ENCODE results near the gene POC5.
"Not testable (repeated sequence)": the region's sequence is repeated elsewhere in the genome, so short reads cannot be mapped to it uniquely, and the experiment has no call there.

The POC5 gene

GRCh38 chr5:75744355-75744754, 27.1 kb upstream of the POC5 start:
- TF ChIP-seq FOXA1 (IDR thresholded peaks at IDR 0.05) (no peak), LEF1 (IDR thresholded peaks at IDR 0.05; ENCODE audit: borderline replicate concordance) (no peak), BHLHE40 (IDR thresholded peaks at IDR 0.05; ENCODE audit: borderline replicate concordance) (no peak), ZNF384 (IDR thresholded peaks at IDR 0.05) (no peak)
- DNase-seq (ENCODE audit: extremely low spot score) = no peak
- POLR2A ChIA-PET = no interaction called here
- CTCF ChIA-PET = interaction anchor here (0.6 kb wide), 1 partner anchor 839 kb away, joined by 5 read pairs; no protein-coding TSS in a partner anchor

- CTCF ChIA-PET = no interaction called here
- DNase-seq (ENCODE audit: extremely low spot score) = no peak
- POLR2A ChIA-PET = interaction anchor here (1.4 kb wide), 1 partner anchor 19 kb away, joined by 4 read pairs; the partner anchor contains the start of gene POC5
- no peak for TF ChIP-seq HDGF (IDR thresholded peaks at IDR 0.05; ENCODE audit: borderline replicate concordance)
- no peak for TF ChIP-seq CTBP1 (IDR thresholded peaks at IDR 0.05; ENCODE audit: borderline replicate concordance)
- TF ChIP-seq FOXA1 (IDR thresholded peaks at IDR 0.05) = no peak
- TF ChIP-seq PKNOX1 (IDR thresholded peaks at IDR 0.05) = no peak
- TF ChIP-seq BHLHE40 (IDR thresholded peaks at IDR 0.05; ENCODE audit: borderline replicate concordance) = no peak
- TF ChIP-seq LEF1 (IDR thresholded peaks at IDR 0.05; ENCODE audit: borderline replicate concordance) = no peak
- no peak for TF ChIP-seq TARDBP (IDR thresholded peaks at IDR 0.05)
Observed at GRCh38 chr5:75736273-75736672, 19.0 kb upstream of the POC5 start.

- CTCF ChIA-PET = interaction anchor here (1.2 kb wide), 1 partner anchor 440 kb away, joined by 5 read pairs; no protein-coding TSS in a partner anchor
- DNase-seq (ENCODE audit: extremely low spot score) = peak; percentile 46
- TF ChIP-seq FOXK2 (IDR thresholded peaks at IDR 0.05) (no peak), HDGF (IDR thresholded peaks at IDR 0.05; ENCODE audit: borderline replicate concordance) (no peak), L3MBTL2 (conservative IDR thresholded peaks at IDR 0.05) (no peak), FOXA1 (IDR thresholded peaks at IDR 0.05) (no peak), SP1 (IDR thresholded peaks at IDR 0.05) (no peak), PKNOX1 (IDR thresholded peaks at IDR 0.05) (no peak)
- POLR2A ChIA-PET = interaction anchor here (1.4 kb wide), 1 partner anchor 18 kb away, joined by 4 read pairs; the partner anchor contains the start of gene POC5
Observed at GRCh38 chr5:75734913-75735789, 17.9 kb upstream of the POC5 start.

- no peak for DNase-seq (ENCODE audit: extremely low spot score)
- CTCF ChIA-PET = interaction anchor here (1.2 kb wide), 1 partner anchor 441 kb away, joined by 4 read pairs; no protein-coding TSS in a partner anchor
- TF ChIP-seq ZNF384 (IDR thresholded peaks at IDR 0.05) (no peak), CTBP1 (IDR thresholded peaks at IDR 0.05; ENCODE audit: borderline replicate concordance) (no peak), ELF4 (IDR thresholded peaks at IDR 0.05) (no peak)
- POLR2A ChIA-PET = no interaction called here
Observed at GRCh38 chr5:75733767-75734166, 16.5 kb upstream of the POC5 start.

- POLR2A ChIA-PET; CTCF ChIA-PET; DNase-seq (ENCODE audit: extremely low spot score): not testable (repeated sequence)
Observed at GRCh38 chr5:75731515-75731914, 14.3 kb upstream of the POC5 start.

GRCh38 chr5:75729321-75729720, 12.1 kb upstream of the POC5 start:
- ChIA-PET CTCF (no interaction called here), POLR2A (no interaction called here)
- TF ChIP-seq BHLHE40 (IDR thresholded peaks at IDR 0.05; ENCODE audit: borderline replicate concordance) = no peak
- no peak for TF ChIP-seq PKNOX1 (IDR thresholded peaks at IDR 0.05)
- TF ChIP-seq FOXK2 (IDR thresholded peaks at IDR 0.05) = no peak
- no peak for TF ChIP-seq HDGF (IDR thresholded peaks at IDR 0.05; ENCODE audit: borderline replicate concordance)
- TF ChIP-seq TARDBP (IDR thresholded peaks at IDR 0.05) = no peak
- TF ChIP-seq CTBP1 (IDR thresholded peaks at IDR 0.05; ENCODE audit: borderline replicate concordance) = no peak
- TF ChIP-seq LEF1 (IDR thresholded peaks at IDR 0.05; ENCODE audit: borderline replicate concordance) = no peak
- TF ChIP-seq NFRKB (IDR thresholded peaks at IDR 0.05) = no peak
- no peak for TF ChIP-seq ARNT (IDR thresholded peaks at IDR 0.05)
- TF ChIP-seq SP1 (IDR thresholded peaks at IDR 0.05) = no peak
- TF ChIP-seq ZNF384 (IDR thresholded peaks at IDR 0.05) = no peak
- TF ChIP-seq L3MBTL2 (conservative IDR thresholded peaks at IDR 0.05) = no peak
- no peak for TF ChIP-seq ELF4 (IDR thresholded peaks at IDR 0.05)
- no peak for TF ChIP-seq SUZ12 (IDR thresholded peaks at IDR 0.05)
- TF ChIP-seq FOXM1 (IDR thresholded peaks at IDR 0.05; ENCODE audit: borderline replicate concordance) = no peak
- TF ChIP-seq FOXA1 (IDR thresholded peaks at IDR 0.05) = no peak

GRCh38 chr5:75727931-75728330, 10.7 kb upstream of the POC5 start:
- POLR2A ChIA-PET = no interaction called here
- no peak for DNase-seq (ENCODE audit: extremely low spot score)
- TF ChIP-seq PKNOX1 (IDR thresholded peaks at IDR 0.05) = peak; percentile 54
- TF ChIP-seq ZNF384 (IDR thresholded peaks at IDR 0.05) = no peak
- CTCF ChIA-PET = no interaction called here

More at GRCh38 chr5:75729321-75729720, 12.1 kb upstream of the POC5 start:
- DNase-seq (ENCODE audit: extremely low spot score) = no peak

GRCh38 chr5:75726224-75726623, 9.0 kb upstream of the POC5 start:
- DNase-seq (ENCODE audit: extremely low spot score); POLR2A ChIA-PET; CTCF ChIA-PET: not testable (repeated sequence)

Data from HEK293T (cell line).